VCaP (cell line): ENCODE data around the gene KIAA1614.

Source experiments
- H3K27ac ChIP-seq: fragments of 450-650 bp; 2 replicates; pipeline ENCODE4 v1.5.1; 2017
- CTCF ChIP-seq: fragments of 450-650 bp; conservative IDR thresholded peaks from 2 replicates; pipeline ENCODE4 v1.5.1; 2017; ENCODE audit warnings: mild to moderate bottlenecking, moderate library complexity

The KIAA1614 gene

DNA sequence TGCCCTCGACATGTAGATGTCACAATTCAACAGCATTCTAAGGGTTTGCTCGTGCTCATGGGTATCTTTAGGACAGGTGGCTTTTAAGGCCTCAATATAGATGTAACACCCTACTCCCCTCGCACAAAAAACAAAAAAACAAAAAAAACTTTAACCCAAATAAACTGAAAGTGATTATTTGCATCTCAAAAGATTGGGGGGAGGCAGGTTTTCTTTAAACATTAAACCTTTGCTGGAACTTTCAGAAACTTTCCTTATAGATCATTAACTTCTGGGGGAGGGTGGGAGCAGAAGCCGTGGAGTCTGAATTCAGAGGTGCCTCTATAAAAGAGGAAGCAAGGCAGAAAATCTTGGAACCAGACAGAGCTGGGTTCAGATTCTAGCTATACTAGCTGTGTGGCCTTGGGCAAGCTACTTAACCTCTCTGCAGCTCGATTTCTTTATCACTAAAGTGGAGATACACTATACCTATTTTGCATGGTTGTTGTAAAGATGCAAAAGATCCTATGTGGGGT is 3.2 kb upstream of the KIAA1614 start:
- H3K27ac ChIP-seq: no peak overlapping the region
- TF ChIP-seq CTCF: no peak

- peak overlapping the region; percentile 51; the same call in 1 of the 2 replicates for H3K27ac ChIP-seq
- TF ChIP-seq CTCF: no peak
Measured at GRCh38 chr1:180911640-180912191, 981 bp upstream of the KIAA1614 start.

DNA sequence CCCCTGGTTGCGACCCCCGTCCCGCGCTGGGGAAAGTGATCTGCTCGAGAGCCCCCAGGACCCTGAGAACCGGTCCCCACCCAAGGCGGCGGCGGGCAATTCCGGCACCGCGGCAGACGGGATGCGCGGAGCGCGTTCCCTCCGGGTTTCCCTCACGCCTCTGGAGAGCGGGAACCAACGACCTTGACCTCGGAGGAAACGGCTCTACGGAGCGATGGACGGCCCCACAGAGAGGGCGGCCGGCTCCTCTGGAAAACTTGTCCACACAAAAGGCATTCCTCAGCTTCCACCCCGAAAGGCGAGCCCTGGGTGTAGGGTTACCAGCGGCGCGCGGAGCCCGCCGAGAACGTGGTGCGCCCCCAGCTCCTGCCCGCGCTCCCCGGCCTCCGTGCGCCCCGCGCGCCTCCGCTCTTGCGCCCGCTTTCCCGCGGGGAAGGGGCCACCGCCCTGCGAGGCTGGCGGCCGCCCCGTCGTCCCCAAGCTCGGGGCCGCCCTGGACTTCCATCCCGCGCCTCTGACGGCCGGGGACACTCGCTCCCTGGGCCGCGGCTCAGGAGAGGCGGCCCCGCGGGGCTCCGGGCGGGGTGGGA is 391 bp upstream of the KIAA1614 start:
- TF ChIP-seq CTCF: no peak
- H3K27ac ChIP-seq: peak overlapping the region; percentile 51; the same call in 1 of the 2 replicates

DNA sequence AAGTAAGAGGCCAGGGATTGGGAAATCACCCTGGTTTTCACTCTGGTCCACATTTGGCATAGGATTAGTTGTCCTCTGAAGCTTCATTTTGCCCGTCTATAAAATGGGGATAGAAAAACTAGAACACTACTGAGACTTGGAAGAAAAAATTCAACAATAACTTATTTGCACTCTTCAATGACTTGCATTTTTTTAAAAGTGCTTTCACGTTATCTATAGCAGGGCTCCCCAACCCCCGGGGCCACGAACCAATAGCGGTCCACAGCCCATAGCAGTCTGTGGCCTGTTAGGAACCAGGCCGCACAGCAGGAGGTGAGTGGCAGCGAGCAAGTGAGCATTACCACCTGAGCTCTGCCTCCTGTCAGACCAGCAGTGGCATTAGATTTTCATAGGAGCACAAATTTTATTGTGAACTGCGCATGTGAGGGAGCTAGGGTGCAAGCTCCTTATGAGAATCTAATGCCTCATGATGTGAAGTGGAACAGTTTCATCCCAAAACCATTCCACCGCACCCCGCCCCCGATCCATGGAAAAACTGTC is 2.8 kb downstream of the KIAA1614 start:
- H3K27ac ChIP-seq: no peak overlapping the region
- no peak for TF ChIP-seq CTCF

- no peak overlapping the region for H3K27ac ChIP-seq
- no peak for TF ChIP-seq CTCF
Measured at GRCh38 chr1:180916012-180916770, 3.5 kb downstream of the KIAA1614 start.

DNA sequence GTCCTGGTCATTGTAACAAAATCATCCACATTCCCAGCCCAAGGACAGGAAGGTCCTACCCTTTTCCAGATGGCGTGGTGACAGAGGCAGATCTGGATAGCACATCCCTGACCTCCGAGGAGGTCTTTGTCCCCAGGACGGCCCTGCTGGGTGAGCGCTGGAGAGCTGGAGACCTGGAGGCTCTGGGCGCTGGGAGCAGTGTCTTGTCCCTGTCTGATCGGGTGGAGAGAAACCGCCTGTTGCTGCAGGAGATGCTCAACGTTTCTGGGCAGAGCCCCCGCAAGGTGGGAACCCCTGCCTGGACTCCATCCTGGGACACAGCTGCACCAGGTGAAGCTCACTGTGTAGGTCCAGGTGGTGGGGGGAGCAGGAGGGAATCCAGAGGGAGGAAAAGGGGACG is 4.1 kb downstream of the KIAA1614 start:
- no peak overlapping the region for H3K27ac ChIP-seq
- TF ChIP-seq CTCF: no peak
